Stimulated activated CD4-positive, alpha-beta T cell treated with anti-CD3 and anti-CD28 coated beads, Interleukin-4, amount 100 ng/mL, for 48 hours (primary cell): ENCODE data around the gene PDZD7.

ENCODE experiments used
- DNase-seq, 2 donors: peaks; one replicate each; pipeline ENCODE4 v3.0.0-alpha.2; 2020; ENCODE audit warnings: low read depth in 2 of 2

Gene PDZD7

DNA sequence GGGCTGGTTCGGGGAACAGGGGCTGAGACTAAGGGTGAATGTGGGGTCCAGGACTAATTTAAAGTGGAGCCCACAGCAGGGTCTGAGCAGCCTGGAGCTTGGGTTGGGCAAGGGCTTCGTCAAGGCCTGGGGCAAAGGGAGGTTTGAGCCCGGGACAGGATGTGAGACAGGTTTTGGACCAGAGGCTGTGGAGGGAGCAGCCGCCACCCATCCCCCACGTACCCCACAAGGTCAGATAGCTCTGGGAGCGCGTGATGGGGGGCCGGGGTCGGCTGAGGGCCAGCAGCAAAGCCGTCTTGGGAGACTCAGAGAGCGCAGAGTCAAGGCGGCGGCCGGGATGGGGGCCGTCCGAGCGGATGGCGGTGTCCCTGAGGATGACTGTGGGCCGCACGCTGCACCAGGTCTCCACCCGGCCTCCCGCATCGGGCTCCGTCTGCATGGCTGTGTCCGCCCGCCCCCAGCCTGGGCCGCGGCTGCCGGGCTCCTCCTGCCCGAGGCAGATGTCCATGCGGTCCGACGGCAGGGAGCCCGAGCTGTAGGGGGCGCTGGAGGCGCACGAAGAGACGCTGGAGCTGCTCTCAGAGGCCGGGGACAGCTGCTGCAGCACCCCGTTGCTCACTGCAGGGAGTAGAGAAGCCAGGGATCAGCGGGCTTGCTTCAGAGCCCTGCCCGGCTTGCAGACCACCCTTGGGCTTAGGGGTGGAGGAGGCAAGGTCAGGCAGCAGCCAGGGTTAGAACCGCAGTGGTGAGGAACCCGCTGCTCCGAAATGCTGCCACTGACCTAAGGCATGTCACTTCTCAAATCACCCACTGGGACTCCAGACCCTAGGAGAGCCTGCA lies 12.1 kb downstream of the PDZD7 start:
- DNase-seq: peak; percentile 79 to 81

DNA sequence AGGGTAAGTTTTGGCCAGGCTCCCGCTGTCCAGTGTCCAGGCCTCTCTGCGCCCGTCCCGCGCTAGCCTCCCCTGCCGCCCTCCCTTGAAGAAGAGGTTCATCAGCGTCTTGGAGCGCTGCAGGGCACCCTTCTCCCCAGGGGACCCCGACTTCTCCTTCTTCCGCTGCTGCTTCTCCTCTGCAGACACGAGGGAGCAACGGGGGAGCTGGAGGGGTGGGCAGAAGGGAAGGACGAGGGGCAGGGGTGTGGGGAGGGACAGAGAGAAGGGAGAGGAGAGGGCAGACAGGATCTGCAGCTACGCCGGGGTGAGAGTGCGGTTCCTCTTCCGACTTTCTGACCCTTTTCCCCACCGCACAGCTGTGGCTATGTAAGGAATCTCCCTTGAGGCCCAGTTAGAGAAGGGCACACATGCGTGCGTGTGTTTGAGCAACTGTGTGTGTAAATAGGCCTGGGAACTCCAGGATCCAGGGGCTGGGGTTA lies 12.8 kb downstream of the PDZD7 start:
- no peak for DNase-seq

DNA sequence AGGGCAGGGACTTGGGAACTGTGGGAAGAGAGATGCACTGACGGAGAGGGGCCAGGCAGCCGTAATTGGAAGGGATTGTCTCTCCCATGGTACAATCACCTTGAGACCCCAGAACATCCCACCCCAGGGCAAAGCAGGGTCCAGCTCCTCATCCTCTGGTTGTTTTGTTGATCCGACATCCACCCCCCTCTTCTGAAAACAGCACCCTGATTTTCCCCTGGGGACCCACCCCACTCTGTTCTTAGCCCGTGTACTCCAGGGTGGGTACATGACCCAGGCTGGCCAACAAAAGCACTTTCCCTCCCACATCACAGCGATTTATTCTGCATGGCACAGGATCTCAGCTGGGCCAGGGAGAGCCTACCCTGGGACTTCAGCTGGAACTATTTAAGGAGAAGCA lies 14.1 kb downstream of the PDZD7 start:
- no peak for DNase-seq

DNA sequence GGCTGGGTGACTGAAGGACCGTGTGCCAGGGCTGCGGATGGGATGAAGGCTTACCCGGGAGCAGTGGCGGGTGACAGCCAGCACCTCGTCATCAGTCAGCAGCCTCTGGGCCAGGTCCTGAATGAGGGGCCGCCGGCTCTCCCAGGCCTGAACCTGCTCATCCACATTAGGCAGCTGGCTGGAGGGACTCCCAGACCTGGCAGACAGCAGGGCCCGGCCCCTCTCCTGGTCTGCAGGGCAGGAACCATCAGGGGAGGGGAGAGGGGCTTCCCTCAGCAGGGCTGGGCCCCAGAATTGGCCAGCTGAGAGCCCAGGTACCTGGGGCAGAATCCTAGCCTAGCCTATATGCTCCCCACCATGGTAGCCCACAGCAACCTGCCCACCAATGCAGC lies 15.4 kb downstream of the PDZD7 start:
- DNase-seq: no peak

DNA sequence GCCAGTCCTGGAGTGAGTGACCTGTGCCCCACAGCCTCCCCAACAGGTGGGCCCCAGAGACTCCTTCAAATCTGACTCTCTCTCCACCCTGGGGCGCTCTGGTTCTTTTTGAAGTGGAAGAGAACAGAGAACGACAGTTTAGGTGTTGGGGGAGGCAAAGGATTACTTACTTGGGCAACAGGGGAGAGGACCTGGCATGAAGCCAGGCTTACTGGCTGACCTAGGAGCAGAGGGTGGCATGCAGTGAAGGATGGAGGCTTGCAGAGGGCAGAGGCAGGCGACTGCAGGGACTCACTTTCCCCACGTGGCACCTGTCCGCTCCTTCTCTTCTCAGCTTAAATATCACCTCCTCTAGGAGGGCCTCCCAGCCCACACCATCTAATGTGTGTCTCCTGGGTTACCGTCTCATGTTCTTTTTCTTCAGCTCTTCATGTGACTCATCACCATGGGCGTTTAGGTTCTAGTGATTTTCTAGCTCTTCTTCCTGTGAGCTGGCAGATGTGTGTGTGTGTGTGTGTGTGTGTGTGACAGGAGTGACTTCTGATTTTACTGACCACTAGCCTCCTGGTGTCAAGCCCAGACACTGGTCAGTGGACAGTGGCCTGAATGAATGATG lies 15.9 kb downstream of the PDZD7 start:
- no peak for DNase-seq

DNA sequence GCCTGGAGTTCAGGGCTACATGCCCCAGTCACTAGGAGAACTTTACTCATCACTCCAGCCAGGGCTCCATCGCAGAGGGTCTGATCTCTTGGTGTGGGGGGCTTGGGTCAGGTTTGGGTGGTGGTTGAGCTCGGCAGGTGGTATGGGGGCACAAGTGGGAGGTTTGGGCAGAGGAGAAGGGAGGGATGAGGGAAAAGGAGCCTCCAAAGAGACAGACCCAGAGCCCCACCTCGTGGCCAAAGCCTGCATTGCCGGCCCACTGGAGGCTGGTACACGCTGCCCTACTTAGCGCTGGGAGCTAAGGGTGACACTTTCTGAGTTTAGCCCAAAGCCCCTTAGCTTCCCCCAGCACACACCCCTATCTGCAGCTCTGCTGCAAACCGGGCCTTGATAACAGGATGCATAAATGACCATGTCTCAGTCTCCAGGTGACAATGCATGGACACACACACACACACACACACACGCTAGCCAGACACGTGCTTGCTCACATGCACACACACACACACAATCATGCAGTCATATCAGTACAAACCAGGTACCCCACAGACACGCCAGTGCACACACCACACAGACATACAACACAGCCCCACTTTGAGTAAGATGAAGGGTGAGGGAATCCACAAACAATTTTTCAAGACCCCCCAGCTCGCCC lies 16.6 kb downstream of the PDZD7 start:
- peak; percentile 71 to 85 for DNase-seq

DNA sequence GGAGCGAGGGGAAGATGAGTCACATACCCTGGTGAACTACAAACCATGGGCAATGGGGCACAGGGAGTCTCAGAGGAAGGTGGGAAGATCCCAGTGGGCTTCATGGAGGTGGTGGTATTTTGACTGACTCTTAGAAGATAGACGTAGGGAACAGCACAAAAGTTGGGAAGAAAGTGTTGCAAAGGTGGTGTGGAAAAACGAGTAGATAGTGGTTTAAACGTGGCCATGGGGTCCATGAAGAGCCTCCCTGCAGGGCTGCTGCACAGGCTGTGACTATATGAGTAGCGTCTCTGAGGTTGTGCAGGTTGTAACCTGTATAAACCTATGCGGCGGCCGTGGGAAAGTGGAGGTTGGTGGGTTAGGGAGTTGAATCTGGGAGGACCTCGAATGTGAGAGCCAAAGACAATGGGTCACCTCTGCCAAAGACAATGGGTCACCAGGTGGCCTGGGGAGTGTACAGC lies 17.5 kb downstream of the PDZD7 start:
- no peak for DNase-seq

DNA sequence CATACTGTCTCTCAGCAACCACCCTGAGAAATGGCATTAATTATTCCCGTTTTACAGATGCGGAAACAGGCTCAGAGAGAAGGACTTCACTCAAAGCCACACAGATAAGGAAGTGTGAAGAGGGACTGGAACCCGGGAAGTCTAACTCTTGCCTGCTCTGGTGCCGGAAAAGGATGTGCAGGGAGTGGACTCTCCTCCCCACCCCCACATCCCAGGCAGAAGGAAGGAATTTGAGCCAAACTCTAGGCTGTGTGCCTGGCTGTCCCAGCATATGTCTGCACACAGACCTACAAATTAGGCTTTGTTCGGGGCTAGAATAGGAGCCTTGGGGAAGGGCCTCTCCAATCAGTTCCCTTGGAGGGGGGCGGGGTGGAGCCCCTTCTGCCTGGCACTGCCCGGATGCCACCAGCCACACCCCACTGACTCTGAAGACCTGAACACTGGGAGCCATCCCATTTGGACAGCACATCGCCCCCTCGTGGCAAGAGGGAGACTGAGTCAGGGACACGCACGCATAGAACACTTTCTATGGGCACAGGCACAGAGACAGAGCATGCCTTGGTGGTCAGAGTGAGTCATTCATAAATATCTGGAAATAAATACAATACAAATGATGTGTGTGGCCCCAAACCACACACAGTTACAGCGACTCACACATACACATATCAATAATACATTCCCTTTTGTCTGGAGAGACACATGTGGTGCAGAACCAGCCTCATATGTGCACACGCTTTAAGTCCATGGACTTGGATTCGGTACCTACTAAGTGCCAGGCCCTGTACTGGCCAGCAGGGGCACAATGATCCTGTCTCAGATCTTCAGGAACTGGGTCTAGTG lies 18.2 kb downstream of the PDZD7 start:
- peak; percentile 76 to 79 for DNase-seq

DNA sequence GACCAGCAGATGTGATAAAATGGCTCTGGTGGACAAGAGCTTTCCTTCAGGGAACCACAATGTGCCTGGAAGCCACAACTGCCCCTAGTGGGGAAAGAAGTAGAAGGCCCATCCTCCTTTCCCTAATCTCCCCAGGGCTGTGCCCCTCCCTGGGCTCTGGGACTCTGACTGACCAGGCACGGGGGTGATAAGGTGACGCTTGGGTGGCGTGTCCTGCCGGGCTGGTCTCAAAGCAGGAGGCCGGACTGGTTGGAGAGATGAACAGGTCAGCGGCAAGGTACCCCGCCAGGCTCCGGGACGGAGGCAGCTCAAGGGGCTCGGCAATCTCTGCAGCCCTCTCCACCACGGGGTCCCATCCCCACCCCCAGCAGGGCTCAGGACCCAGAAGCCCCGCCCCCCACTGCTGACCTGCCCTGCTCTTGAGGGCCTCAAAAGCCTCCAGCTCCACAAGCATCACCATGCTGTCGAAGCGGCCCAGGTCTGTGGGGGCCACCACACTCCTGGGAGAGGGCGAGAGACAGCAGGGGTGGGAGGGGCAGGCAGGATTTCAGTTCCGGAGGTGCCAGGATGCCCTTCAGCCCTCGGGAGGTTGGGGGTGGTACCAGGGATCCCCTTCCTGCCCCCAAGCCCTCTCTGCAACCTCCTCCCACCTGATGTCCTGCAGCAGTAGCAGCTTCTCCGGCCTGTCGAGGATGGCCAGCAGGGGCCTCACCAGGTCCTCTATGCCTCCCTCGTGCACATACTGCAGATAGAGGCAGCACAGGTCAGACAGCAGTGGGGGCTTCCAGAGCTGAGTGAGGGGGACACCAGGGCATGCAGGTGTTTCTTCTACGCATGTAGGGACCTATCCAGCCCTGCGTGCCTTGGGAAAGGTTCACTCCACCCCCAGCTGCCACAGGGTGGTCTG lies 19.2 kb downstream of the PDZD7 start:
- no peak for DNase-seq

DNA sequence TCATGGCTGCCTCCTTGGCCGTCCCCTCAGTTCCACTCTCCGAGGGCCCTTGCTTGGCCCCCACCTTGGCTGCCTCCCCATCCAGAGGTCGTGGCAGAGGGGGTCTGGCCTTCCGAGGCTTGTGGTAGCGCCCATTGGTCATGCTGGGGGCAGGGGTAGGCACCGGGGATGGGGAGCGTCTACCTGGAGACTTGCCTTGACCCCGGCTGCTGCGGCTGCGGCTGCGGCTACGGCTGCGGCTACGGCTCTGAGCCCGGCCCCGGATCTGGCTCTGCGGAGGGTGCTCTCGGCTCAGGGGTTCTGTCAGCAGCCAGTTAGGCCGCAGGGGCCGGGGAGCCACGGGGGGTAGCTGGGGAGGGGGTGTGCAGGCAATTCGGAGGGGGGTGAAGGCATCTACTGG lies 20.6 kb downstream of the PDZD7 start:
- DNase-seq: no peak

DNA sequence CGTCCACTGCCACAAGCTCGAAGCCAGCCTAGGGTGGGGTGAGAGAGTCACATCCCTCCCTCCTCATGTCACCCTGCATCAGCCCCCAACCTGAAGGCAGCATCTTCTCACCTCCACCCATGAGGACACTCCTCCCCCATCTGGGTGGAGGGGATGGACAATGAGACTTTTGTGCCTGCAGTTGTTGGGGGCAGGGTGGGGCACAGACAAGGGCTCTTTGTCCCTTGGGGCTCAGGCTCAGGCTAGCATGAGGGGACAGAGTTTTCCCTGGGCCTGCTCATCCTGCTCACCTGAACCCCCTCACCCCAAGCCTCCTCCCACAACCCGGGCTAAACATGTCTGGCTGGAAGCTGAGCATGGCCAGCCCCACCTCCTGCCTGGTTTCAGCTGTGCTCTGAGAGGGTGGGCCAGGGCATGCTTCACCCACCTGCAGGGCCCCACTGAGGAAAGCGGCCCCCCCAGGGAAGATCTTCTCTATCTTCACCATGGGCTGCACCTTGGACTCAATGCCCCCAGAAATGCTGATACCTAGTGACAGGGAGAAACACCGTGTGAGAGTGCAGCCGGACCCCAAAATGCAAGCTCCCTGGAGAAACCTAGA lies 22.0 kb downstream of the PDZD7 start:
- no peak for DNase-seq

DNA sequence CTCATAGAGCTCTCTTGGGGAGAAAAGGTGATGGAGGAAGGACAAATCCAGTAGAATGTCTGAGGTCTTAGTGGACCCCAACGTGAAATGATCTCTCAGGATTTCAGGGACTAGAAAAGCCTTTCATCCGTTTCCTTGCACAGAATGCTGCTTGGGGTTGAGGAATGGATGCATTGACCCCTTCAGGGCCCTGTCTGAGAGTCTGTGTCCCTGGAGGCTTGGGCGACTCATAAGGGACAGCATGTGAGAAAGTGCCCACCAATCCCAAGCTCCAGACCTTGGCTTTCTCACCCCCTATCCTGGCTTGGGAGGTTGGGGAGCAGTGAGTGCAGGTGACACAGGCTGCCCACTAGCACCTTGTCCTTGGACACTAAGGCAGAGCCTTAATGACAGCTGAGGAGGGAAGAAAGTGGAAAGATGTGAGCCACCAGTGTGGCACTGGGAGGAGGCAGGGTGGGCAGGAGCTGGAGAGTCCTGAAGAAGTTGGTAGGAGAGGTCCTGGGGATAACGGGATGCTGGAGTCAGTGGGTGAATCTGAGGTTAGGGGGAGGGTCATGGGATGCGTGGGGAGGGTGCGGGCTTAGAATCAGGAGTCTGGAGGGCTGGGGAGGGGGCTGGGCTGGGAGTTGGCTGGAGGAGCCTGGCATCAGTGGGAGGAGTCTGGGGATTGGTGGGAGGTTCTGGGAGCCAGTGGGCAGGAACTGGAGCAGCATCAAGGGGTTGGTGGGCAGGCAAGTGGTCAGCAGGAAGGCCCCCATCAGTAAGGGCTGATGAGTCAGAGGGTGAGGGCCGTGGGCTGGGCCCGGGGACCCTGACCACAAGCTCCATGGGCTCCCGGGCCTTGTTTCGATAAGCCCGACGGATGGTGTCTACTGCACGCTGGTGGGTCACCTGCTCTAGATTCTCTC lies 22.8 kb downstream of the PDZD7 start:
- DNase-seq: no peak

DNA sequence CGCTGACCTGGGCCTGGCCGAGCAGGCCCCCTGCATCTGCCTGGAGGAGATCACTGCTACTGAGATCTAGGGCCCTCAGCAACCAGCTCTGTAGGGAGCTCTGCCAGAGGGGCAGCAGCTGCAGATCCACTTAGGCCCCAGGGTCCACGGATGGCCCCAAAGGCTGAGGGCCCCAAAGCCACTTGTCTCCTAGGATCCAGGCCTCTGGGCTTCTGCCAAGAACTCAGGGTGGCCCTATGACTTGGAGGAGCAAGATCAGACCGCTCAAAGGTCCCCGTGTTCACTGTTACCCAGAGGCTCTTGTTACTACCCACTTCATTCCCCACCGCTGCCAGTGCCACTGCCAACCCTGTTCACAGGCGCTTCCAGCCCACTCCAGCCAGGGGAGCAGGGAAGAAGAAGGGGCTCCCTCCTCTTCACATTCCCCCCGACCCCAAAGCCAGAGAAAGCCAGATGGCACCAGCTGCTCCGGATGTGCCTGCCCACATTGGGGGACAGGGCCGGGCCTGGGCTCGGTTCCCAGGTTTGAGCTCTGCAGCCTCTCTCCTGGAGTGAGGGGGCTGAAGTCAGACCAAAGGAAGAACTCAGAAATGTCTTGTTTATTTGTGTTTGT lies 23.7 kb downstream of the PDZD7 start:
- DNase-seq: no peak

DNA sequence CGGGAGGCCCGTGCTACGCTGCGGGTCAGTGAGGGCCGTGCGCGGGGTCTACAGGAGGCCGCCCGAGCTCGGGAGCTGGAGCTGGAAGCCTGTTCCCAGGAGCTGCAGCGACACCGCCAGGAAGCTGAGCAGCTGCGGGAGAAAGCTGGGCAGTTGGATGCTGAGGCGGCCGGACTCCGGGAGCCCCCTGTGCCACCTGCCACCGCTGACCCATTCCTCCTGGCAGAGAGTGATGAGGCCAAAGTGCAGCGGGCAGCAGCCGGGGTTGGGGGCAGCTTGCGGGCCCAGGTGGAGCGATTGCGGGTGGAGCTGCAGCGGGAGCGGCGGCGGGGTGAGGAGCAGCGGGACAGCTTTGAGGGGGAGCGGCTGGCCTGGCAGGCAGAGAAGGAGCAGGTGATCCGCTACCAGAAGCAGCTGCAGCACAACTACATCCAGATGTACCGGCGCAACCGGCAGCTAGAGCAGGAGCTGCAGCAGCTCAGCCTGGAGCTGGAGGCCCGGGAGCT lies 24.3 kb downstream of the PDZD7 start:
- DNase-seq: no peak

DNA sequence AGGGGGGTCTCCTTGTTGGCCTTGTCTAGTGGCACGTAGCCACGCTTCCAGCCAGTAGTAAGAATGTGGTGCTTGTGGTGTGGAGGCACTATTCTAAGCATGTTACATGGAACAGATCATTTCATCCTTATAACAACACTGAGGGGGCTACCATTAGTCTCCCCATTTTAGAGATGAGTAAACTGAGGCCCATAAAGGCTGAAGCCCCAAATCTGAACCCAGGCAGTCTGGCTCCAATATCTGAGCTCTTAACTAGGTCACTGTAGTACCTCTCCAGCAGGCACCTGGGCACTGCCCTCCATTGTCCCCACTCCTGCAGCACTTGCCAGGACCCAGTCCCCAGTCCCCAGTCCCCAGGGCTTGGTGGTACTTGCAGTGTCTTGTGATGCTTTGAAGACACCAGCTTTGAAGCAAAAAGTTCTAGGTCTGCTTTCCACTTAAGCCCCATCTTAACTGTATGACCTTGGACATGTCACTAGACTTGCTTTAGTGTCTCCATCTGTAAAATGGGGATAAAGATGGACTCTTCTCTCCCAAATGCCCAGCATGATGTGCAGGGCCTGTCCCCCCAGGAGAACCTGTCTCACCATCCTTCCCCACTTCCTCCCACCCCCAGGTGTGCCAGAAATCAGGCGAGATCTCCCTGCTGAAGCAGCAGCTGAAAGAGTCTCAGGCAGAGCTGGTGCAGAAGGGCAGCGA lies 24.9 kb downstream of the PDZD7 start:
- DNase-seq: no peak

DNA sequence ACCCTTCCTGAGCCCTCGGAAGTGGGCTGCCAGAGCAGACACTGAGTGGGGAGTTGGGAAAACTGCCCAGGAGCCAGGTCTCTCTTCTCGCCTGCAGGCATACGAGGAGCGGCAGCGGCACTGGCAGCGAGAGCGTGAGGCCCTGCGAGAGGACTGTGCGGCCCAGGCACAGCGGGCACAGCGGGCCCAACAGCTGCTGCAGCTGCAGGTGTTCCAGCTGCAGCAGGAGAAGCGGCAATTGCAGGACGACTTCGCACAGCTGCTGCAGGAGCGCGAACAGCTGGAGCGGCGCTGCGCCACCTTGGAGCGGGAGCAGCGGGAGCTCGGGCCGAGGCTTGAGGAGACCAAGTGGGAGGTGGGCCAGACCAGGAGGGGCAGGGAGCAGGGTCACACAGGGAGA lies 25.6 kb downstream of the PDZD7 start:
- DNase-seq: no peak

DNA sequence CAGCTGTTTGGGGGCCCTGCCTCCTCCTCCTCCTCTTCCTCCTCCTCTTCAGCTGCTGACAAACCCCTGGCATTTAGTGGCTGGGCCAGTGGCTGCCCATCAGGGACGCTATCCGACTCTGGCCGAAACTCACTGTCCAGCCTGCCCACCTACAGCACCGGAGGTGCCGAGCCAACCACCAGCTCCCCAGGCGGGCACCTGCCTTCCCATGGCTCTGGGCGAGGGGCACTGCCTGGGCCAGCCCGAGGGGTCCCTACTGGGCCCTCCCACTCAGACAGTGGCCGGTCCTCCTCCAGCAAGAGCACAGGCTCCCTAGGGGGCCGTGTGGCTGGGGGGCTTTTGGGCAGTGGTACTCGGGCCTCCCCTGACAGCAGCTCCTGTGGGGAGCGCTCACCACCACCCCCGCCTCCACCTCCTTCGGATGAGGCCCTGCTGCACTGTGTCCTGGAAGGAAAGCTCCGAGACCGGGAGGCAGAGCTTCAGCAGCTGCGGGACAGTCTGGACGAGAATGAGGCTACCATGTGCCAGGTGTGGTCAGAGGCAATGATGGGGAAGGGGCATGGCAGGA lies 27.2 kb downstream of the PDZD7 start:
- no peak for DNase-seq

DNA sequence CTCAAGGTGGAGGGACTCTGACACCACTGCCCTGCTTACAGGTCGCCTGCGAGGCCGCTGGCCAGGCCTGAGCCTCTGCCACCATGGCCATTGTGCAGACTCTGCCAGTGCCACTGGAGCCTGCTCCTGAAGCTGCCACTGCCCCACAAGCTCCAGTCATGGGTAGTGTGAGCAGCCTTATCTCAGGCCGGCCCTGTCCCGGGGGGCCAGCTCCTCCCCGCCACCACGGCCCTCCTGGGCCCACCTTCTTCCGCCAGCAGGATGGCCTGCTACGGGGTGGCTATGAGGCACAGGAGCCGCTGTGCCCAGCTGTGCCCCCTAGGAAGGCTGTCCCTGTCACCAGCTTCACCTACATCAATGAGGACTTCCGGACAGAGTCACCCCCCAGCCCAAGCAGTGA lies 28.5 kb downstream of the PDZD7 start:
- no peak for DNase-seq
